Right ventricle myocardium inferior (tissue), 1 donor: Measurements from ENCODE around the gene DHX57. TPM values are rescaled to one million over a fixed set of nuclear protein-coding genes. Genes with fewer than 3 reads are reported as not detected.
"Not testable (repeated sequence)": the region's sequence is repeated elsewhere in the genome, so short reads cannot be mapped to it uniquely, and the experiment has no call there.

Experiments
- ATAC-seq: fragments of 200-7000 bp; cut with Tn5 transposase; one replicate; pipeline ENCODE4 v1.9.1; 2020; ENCODE audit warnings: mild to moderate bottlenecking, moderate library complexity
- DNase-seq: peaks from one replicate; pipeline ENCODE4 v3.0.0; 2021; ENCODE audit errors: missing footprints
- intact Hi-C: fragments of 100-400 bp; cut with DNase I; formaldehyde crosslinking; loops from one replicate; pipeline ENCODE4 v1.11.0; 2022
- total RNA-seq: library from RNA; stranded (reverse); fragmentation: NEBNext Ultra II Directional; extraction: Animal tissue kit (Norgen Biotek cat#: 25700); gene quantifications from one replicate; pipeline ENCODE4 v1.2.1, GENCODE V29; 2021
- donor health status: DM: no; HTN: yes; CAD: no; lungs with severe emphysema.

Gene DHX57
- total RNA-seq, 1 donor from 2014 or later: 7.8 TPM

DNA sequence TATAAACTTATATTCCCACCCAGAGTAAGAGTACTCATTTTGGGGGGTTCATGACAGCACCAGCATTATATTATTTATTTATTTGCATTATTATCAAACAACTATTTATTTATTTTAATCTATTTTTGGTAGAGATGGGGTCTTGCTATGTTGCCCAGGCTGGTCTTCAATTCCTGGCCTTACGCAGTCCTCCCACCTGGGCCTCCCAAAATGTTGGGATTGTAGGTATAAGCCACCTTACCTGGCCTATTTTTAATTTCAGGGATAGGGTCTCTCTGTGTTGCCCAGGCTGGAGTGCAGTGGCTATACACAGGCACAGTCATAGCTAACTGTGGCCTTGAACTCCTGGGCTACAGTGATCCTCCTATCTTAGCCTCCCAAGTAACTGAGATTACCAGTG, 67.1 kb downstream of the DHX57 start:
- ATAC-seq (no peak), DNase-seq (no peak)
- intact Hi-C loops: no loop called here

DNA sequence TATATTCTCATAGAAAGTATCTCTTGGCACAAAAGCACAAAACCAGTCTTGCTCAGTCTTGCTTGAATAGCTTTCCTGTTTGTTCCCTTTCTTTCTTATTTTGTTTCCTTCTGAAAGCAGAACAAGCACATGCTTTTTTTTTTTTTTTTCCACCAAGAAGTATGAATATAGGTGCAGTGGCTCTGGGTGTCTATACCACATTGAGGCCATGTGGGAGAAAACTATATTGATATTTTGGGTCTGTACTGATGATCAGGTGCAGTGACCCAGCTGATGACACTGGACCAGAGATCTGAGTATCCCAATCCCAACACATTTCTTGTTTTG, 69.0 kb downstream of the DHX57 start:
- DNase-seq (no peak), ATAC-seq (no peak)
- intact Hi-C loops: no loop called here

DNA sequence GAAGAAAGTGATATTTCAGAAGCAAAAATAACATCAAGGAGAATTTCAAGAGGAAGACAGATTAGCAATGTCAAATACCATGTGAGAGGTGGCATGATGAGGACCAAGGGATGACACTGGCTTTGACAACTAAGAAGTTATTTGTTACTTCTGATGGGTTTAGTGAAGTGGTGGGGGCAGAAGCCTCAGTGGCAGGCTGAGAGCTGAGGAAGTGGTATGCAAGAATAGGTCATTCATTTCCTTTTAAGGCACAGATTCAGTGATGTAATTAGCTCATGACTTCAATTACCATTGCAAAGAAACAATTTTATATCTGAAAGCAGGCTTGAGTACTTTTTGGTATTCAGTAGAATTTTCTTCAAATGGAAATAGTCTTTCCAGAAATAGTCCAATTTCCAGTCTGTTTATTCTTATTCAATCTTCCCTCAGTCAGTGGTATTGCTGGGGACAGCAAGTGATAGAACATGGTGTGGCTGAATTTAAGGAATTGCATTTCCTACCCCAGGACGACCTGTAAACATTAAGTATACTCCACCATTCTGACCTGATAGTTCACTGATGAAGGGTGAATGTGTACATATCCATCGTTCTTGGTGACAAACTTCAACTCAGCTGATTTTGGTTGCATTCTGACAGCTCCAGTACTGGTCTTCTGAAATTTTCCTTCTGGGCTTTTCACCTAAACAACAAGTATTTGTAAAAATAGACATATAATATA, 69.6 kb downstream of the DHX57 start:
- DNase-seq: no peak
- ATAC-seq: no peak
- intact Hi-C loops: no loop called here

DNA sequence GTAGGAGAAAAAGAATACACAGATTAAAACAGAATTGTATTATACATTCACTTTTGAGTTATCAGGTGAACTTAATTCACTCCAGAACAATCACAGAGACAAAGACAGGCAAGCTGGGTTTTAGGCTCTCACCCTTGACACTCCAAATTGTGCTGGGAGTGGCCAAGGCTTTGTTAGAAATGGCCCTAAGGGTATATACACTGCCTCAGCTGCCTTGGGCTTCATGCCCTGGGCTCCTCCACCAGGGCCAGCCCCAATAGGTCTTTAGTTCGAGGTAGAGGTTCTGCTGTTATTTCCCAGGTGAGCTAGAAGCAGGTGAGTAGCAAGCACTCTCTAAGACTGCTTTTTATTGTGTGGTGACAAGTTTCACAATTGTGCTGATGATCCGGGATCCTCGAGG, 77.8 kb downstream of the DHX57 start:
- intact Hi-C loops: no loop called here
- no peak for ATAC-seq
- DNase-seq: no peak

DNA sequence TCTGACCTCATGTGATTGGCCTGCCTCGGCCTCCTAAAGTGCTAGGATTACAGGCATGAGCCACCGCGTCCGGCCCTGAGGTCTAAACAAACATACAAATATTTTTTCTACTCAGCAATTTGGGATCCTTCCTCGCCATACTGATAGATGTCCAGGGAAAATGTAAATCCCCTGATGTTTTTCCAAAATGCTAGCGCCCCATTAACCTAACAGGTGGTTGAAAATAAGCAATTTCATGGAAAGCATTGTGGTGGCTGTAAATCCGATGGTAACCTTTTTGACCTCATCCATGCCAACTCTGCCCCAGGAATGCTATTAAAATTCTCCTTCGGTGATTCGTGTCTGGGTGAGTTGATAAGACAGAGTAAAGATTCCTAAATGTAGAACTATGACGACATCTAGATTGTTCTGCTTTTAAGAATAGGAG, 78.5 kb downstream of the DHX57 start:
- no peak for ATAC-seq
- DNase-seq: no peak
- intact Hi-C loops: no loop called here

DNA sequence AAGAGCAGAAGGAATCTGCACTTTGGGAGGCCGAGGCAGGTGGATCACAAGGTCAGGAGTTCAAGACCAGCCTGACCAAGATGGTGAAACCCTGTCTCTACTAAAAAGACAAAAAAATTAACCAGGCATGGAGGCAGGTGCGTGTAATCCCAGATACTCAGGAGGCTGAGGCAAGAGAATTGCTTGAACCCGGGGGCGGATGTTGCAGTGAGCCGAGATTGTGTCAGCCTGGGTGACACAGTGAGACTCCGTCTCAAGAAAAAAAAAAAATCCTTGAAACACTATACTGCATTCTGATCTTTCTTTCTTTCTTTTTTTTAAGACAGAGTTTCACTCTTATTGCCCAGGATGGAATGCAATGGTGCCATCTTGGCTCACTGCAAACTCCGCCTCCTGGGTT, 80.7 kb downstream of the DHX57 start:
- DNase-seq, intact Hi-C loops, ATAC-seq: not testable (repeated sequence)

DNA sequence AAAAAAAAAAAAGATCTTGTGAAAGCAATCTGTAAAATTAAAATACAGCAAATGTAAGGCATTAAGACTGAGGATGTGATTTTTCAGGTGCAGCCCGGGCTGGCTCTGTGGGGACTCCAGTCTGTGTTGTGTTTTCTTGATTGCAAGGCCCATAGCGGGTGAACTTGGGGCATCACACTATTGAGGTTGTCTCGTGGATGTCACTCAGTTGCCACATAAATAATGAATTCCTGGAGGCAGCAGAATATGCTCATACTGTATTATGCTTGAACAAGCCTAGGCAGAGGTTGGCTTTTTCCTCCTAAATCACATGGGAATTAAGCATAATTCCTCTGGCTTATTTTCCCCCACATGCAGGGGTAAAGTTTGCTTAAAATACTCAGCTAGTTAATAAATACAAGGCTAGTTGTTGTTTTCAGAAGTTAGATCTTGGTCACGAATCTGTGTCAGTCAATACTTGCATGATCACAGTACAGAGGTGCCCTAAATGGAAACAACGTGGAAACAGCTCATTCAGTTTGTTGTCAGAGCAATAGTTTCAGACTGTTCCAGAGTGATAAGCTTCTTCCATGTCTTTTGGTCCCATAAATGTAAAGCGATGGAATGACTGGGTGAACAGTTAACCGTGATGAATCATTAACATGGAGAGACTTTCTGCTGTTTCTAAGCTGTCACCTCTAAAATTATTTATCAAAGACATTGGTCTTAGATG, 81.3 kb downstream of the DHX57 start:
- DNase-seq (no peak), ATAC-seq (no peak)
- intact Hi-C loops: no loop called here

DNA sequence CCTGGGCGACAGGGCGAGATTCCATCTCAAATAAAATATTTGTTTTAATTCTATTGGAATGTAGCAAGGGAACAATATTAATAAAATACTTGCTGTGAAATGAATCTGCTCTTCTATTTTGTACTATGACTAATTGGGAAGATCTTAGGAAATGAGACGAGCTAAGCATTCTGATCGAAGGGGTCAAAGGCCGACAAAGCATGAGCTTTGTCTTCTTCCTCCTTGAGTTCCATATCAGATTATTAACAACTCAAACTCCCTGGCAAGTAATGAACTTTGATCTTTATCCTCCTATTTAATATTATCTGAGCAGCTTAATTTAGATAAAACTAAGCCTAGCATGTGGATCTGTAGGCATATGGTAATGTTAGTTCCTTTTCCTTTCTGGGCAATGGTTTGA, 82.2 kb downstream of the DHX57 start:
- ATAC-seq (no peak), DNase-seq (no peak)
- intact Hi-C loops: no loop called here

DNA sequence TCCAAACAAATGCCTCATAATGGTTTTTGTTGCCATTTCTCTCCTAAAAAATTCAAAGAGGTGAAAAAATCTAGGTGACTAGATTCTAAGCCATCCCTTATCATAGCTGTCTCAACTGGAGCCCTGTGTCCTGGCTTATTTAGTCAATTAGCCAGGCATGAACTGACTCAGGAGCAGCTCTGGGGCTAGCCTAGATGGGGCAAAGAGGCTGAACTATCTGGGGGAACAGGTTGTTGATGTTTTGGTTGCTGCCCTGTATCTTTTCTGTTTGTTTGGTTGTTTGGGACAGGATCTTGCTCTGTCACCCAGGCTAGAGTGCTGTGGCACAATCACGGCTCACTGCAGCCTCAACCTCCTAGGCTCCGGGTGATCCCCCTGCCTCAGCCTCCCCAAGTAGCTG, 83.0 kb downstream of the DHX57 start:
- intact Hi-C loops: no loop called here
- DNase-seq: no peak
- no peak for ATAC-seq

DNA sequence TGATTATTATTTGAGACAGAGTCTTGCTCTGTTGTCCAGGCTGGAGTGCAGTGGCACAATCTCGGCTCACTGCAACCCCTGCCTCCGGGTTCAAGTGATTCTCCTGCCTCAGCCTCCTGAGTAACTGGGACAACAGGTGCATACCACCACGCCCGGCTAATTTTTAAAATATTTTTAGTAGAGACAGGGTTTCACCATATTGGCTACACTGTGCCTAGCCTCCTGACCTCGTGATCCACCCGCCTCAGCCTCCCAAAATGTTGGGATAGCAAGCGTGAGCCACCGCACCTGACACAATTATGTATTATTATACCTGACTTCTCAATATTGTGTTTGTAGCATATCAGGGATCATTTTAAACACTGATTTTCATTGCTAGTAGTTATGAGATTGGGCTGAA, 83.4 kb downstream of the DHX57 start:
- intact Hi-C loops: not testable (repeated sequence)

DNA sequence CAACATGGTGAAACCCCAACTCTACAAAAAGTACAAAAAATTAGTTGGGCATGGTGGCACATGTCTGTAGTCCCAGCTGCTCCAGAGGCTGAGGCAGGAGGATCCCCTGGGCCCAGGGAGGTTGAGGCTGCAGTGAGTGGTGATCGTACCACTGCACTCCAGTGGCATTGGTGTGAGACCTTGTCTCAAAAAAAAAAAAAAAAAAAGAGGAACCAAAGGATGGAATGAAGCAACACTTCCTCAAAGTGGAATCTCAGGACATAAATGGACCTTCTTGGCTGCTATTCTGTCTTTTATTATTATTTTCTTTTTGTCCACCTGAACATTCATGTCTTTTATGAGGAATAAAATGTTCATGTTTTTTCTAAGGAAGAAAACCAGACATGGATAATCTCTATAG, 84.0 kb downstream of the DHX57 start:
- DNase-seq (no peak), ATAC-seq (no peak)
- intact Hi-C loops: no loop called here

More for the DNA sequence above, 83.4 kb downstream of the DHX57 start:
- ATAC-seq, DNase-seq: not testable (repeated sequence)

DNA sequence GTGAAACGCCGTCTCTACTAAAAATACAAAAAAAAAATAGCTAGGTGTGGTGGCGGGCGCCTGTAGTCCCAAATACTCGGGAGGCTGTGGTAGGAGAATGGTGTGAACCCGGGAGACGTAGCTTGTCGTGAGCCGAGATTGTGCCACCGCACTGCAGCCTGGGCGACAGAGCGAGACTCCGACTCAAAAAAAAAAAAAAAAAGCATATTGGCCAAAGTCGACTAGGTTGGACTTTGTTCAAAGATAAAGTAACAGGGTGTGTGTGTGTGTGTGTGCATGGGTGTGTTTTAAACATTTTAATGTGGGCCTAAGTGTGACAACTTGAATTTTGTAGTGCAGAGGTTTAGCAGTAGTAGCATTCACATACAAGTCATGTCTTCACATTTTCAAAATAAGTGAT, 86.0 kb downstream of the DHX57 start:
- ATAC-seq (no peak), DNase-seq (no peak)
- intact Hi-C loops: no loop called here

DNA sequence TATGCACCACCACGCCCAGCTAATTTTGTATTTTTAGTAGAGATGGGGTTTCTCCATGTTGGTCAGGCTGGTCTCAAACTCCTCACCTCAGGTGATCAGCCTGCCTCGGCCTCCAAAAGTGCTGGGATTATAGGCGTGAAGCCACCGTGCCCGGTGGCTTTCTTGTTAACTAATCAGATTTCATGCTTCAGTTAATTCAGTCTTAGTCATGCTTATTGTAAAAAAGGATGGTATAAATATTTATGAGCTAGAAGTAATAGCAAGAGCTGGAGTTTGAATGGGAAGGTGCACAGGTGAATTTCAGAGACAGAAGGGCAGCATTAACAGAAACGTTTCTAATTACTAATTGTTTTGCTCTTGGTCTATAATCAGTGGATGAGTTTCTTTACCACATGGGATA, 87.4 kb downstream of the DHX57 start:
- DNase-seq: no peak
- intact Hi-C loops: no loop called here
- ATAC-seq: no peak

DNA sequence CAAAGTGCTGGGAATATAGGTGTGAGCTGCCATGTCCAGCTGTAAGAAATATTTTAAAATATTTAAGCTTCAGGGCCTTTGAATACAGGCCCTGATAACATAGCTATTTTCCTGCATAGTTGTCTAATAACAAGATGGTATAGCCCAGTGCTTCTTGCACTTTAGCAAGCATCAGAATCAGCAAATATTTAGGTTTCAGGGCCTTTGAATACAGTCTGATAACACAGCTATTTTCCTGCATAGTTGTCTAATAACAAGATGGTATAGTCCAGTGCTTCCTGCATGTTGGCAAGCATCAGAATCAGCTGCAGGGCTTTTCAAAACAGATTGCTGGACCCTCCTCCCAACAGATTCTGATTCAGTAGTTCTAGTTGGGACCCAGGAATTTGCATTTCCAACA, 92.1 kb downstream of the DHX57 start:
- intact Hi-C loops: no loop called here
- ATAC-seq (no peak), DNase-seq (no peak)

DNA sequence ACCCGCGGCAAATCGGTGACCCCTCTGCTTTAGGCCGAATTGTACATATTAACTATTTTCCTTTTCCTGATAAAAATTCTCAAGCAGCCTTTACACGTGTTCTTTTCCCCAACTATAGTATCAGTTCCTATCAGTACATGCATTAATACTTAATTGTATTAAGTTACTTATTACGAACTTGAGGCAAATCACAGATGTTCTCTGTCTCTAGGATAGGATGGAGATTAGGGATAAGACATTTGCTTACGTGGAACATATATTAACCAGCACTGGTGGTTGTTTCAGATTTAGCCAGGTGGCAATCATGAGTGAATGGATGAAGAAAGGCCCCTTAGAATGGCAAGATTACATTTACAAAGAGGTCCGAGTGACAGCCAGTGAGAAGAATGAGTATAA, 97.0 kb downstream of the DHX57 start:
- ATAC-seq (no peak), DNase-seq (no peak)
- intact Hi-C loops: no loop called here

DNA sequence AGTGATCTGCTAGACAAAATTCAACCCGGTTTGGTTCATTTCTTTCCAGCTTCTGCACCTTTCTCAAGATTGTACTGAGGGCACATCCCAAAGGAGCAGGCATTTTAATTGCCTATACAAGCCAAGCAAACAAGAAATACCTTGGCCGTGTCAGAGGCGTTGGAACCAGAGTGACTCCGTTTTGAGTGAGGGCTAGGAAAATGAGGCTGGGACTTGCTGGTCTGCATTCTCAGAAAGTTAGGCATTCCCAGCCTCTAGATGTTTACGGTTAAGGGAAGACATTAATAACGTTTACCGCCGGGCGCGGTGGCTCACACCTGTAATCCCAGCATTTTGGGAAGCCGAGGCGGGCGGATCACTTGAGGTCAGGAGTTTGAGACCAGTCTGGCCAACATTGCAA, 99.2 kb downstream of the DHX57 start:
- ATAC-seq (no peak), DNase-seq (no peak)
- intact Hi-C loops: no loop called here

DNA sequence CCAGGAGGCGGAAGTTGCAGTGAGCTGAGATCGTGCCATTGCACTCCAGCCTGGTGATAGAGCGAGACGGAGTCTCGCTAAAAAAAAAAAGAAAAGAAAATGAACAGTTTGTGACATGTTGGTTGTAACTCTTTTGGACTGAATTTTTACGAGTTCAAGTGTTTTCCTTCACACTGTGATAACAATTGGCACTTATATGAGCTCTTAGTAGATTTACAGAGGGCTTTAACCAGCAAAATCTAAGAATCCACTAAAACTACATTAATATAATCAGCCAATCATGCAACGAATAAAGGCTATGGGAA, 99.9 kb downstream of the DHX57 start:
- ATAC-seq (no peak), DNase-seq (no peak)
- intact Hi-C loops: no loop called here

DNA sequence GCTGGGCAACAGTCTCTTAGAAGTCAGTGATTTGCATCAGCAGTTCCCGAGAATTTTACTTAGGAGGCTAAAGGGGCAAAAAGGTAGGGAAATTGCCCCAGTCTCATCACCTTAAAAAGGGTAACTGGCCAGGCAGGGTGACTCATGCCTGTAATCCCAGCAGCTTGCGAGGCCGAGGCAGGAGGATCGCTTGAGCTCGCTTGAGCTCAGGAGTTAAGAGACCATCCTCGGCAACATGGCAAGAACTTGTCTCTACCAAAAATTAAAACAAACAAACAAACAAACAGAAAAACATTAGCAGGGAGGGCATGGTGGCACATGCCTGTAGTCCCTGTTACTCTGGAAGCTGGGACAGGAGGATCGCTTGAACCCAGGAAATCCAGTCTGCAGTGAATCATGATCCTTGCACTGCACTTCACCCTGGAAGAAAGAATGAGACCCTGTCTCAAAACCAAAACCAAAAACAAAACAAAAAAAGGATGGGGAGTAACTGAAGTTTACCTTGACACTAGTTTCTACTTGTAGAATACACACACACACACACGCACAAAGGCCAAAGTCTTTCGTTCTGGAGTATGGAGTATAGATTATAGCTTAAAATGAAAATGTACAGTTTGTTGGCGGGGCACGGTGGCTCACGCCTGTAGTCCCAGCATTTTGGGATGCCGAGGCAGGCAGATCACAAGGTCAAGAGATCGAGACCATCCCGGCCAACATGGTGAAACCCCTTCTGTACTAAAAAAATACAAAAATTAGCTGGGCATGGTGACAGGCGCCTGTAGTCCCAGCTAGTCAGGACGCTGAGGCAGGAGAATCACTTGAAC, 100.4 kb downstream of the DHX57 start:
- intact Hi-C loops: no loop called here
- DNase-seq (no peak), ATAC-seq (no peak)

DNA sequence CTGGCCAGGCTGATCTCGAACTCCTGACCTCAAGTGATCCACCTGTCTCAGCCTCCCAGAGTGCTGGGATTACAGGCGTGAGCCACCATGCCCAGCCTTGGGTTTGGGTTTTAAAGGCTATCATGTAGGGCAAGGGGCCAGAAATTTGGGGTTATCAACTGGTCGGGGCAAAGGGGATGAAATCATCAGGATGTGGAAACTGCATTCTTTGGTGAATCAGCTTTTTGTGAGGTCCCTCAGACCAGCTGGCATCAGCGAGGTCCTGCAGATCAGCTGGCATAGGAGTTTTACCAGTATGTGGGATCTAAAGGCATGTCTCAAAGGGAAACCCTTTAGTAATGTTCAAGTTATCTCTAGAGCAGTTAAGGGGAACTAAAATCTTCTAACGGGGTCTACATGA, 104.1 kb downstream of the DHX57 start:
- intact Hi-C loops: no loop called here
- no peak for DNase-seq
- no peak for ATAC-seq

DNA sequence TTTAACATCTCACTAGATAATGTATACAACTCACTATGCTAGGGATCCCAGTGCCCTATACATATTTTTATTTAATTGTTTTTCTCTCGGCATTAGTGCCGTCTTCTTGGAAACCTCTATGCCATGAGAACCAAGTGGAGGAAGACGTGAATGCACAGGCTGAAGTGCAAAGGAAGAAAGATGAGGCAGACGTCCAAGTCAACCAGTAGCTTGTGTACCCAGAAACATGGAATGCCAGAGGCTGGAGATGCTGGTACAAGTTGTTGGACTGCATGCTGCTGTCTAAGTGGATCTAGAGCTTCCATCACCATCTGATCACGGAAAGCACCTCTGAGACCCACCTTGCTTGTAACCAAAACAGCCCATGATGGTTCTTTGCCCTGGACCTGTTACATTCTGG, 110.2 kb downstream of the DHX57 start:
- intact Hi-C loops: no loop called here
- DNase-seq: no peak
- ATAC-seq: no peak
